KMS-11 (cell line): Measurements from ENCODE around the gene SLC25A21.

Experiments
- H2AFZ ChIP-seq: fragments of 200-600 bp; sonication (generic); 2 replicates; pipeline ENCODE4 v1.6.1; 2016; ENCODE audit warnings: antibody characterized with exemption, mixed run types, low read depth
- H3K27ac ChIP-seq: fragments of 200-600 bp; sonication (generic); 2 replicates; pipeline ENCODE4 v1.6.1; 2016; ENCODE audit warnings: mild to moderate bottlenecking, mixed run types
- H3K27me3 ChIP-seq: fragments of 200-600 bp; sonication (generic); 2 replicates; pipeline ENCODE4 v1.6.1; 2017; ENCODE audit warnings: mild to moderate bottlenecking, low read depth, mixed run types, moderate library complexity; ENCODE audit not compliant: insufficient read depth
- H3K36me3 ChIP-seq: fragments of 200-600 bp; sonication (generic); 2 replicates; pipeline ENCODE4 v1.6.1; 2017; ENCODE audit warnings: mild to moderate bottlenecking, mixed run types; ENCODE audit not compliant: insufficient read depth
- H3K4me1 ChIP-seq: fragments of 200-600 bp; sonication (generic); 2 replicates; pipeline ENCODE4 v1.6.1; 2016; ENCODE audit warnings: mild to moderate bottlenecking, low read depth, mixed run types; ENCODE audit not compliant: poor library complexity, severe bottlenecking
- H3K4me2 ChIP-seq: fragments of 200-600 bp; sonication (generic); 2 replicates; pipeline ENCODE4 v1.7.0; 2016; ENCODE audit warnings: mild to moderate bottlenecking, mixed run types
- H3K4me3 ChIP-seq: fragments of 200-600 bp; sonication (generic); IDR thresholded peaks from 2 replicates; pipeline ENCODE4 v1.6.1; 2017; ENCODE audit warnings: low read depth, low read length, mixed read lengths; ENCODE audit not compliant: insufficient read depth
- H3K79me2 ChIP-seq: fragments of 200-600 bp; sonication (generic); 2 replicates; pipeline ENCODE4 v1.6.1; 2016; ENCODE audit warnings: low read depth, mixed run types; ENCODE audit not compliant: insufficient read depth
- H3K9ac ChIP-seq: fragments of 200-600 bp; sonication (generic); 2 replicates; pipeline ENCODE4 v1.6.1; 2016; ENCODE audit warnings: mild to moderate bottlenecking, mixed run types
- H4K20me1 ChIP-seq: fragments of 200-600 bp; sonication (generic); 2 replicates; pipeline ENCODE4 v1.6.1; 2016; ENCODE audit warnings: mild to moderate bottlenecking, mixed run types; ENCODE audit not compliant: insufficient read depth
- CTCF ChIP-seq: fragments of 200-600 bp; sonication (generic); conservative IDR thresholded peaks from 2 replicates; pipeline ENCODE4 v1.6.1; 2017; ENCODE audit warnings: low read depth, mild to moderate bottlenecking, antibody characterized with exemption, low read length, moderate library complexity, mixed read lengths

The SLC25A21 gene

DNA sequence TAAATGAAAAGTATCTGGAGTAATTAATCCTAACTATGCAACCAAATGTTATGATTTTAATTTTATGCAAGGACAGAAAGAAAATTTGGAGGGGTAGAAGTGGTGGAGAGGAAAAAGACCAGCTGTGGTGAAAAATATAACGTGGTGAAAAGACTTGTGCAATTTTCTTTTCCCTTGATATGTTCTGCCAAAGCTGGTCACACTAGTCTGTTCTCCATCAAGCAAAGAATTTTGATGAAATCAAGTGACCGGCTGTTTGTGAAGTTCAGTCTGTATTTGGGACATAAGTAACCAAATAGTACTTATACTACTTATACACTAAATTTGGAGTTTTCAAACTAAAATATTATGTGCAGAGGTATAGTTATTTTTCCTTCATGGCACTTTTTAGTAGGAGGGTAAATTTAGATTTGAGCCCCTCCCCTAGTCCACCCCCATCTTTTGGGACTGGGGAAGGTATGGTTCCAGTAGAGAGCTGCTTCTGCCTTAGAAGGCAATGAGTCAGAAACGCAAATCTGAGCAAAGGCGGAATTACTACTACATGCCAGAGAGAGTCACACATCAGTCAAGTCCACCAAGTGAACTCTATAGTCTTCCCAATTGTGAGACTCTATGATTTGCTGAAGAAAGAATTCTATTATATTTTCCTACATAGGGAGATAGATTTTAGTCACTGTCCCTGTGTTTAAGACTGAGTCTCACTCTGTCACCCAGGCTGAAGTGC lies 229.7 kb downstream of the SLC25A21 start:
- TF ChIP-seq CTCF = peak; percentile 35; the same call in 1 of the 2 replicates
- H3K9ac ChIP-seq = no peak overlapping the region
- H4K20me1 ChIP-seq = no peaks in the 10 kb centered on the region
- H3K4me2 ChIP-seq = no peak overlapping the region
- H3K27ac ChIP-seq = no peak overlapping the region
- H2AFZ ChIP-seq = no peak overlapping the region
- no peaks in the 10 kb centered on the region for H3K79me2 ChIP-seq
- no peak overlapping the region for H3K4me3 ChIP-seq
- no peaks in the 10 kb centered on the region for H3K27me3 ChIP-seq
- H3K36me3 ChIP-seq = no peaks in the 10 kb centered on the region
- H3K4me1 ChIP-seq = peaks cover 4% of the 10 kb centered on the region

GRCh38 chr14:36941783-36942521 lies 230.5 kb downstream of the SLC25A21 start:
- H3K4me2 ChIP-seq = 0 out of 2 replicates have a peak overlapping the region, but pooled peaks have one; percentile 45
- no peaks in the 10 kb centered on the region for H3K79me2 ChIP-seq
- H3K9ac ChIP-seq = no peak overlapping the region
- no peaks in the 10 kb centered on the region for H4K20me1 ChIP-seq
- H3K36me3 ChIP-seq = no peaks in the 10 kb centered on the region
- no peak overlapping the region for H3K27ac ChIP-seq
- TF ChIP-seq CTCF = peak; percentile 90
- no peaks in the 10 kb centered on the region for H3K27me3 ChIP-seq
- H2AFZ ChIP-seq = peak overlapping the region; percentile 18; the same call in 1 of the 2 replicates
- H3K4me3 ChIP-seq = no peak overlapping the region
- peaks cover 5% of the 10 kb centered on the region for H3K4me1 ChIP-seq

DNA sequence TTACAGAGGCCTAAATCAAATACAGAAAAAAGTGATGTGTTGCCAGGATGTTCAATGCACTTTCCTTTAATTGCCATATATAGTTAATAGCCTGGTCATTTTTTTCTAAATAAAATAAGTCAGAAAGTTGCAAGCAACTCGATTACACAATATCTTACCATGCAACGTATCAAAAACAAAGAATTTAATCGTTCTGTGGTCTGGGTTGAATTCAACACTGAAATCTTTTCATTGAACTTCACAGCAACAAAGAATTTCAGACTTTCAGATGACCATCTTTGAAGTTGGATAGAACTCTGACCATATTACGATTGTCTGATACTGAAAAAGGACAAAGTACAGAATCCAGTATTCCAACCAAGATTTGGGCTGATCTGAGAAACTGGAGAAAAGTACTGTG lies 231.9 kb downstream of the SLC25A21 start:
- H3K9ac ChIP-seq = no peak overlapping the region
- peaks cover 20% of the 10 kb centered on the region for H3K4me1 ChIP-seq
- H3K27ac ChIP-seq = no peak overlapping the region
- no peak overlapping the region for H3K4me3 ChIP-seq
- no peaks in the 10 kb centered on the region for H3K79me2 ChIP-seq
- H3K27me3 ChIP-seq = no peaks in the 10 kb centered on the region
- no peaks in the 10 kb centered on the region for H3K36me3 ChIP-seq
- H2AFZ ChIP-seq = no peak overlapping the region
- no peak for TF ChIP-seq CTCF
- no peaks in the 10 kb centered on the region for H4K20me1 ChIP-seq
- no peak overlapping the region for H3K4me2 ChIP-seq

- Histone ChIP-seq H3K9ac (no peak overlapping the region), H3K27ac (no peak overlapping the region), H3K4me1 (peaks cover 21% of the 10 kb centered on the region), H3K79me2 (no peaks in the 10 kb centered on the region), H4K20me1 (no peaks in the 10 kb centered on the region), H3K36me3 (no peaks in the 10 kb centered on the region), H3K27me3 (no peaks in the 10 kb centered on the region), H3K4me3 (no peak overlapping the region), H2AFZ (no peak overlapping the region), H3K4me2 (no peak overlapping the region)
- TF ChIP-seq CTCF = no peak
Measured at GRCh38 chr14:36939265-36939664, 233.1 kb downstream of the SLC25A21 start.
